Chondrocyte (in vitro differentiated cells): ENCODE results near the gene ARAP1. TPM values are rescaled to one million over a fixed set of nuclear protein-coding genes. Genes with fewer than 3 reads are reported as not detected.

Source experiments
- DNase-seq: peaks from one replicate; pipeline ENCODE4 v3.0.0; 2021; ENCODE audit warnings: mixed read lengths, low spot score
- H3K27ac Mint-ChIP-seq: one replicate; pipeline ENCODE4 v1.8.0; 2021; ENCODE audit warnings: mild to moderate bottlenecking, moderate library complexity, mixed read lengths; ENCODE audit not compliant: unreplicated experiment
- H3K27me3 Mint-ChIP-seq: 2 replicates; pipeline ENCODE4 v1.8.0; 2021; ENCODE audit warnings: low read depth, mixed read lengths
- H3K36me3 Mint-ChIP-seq: 2 replicates; pipeline ENCODE4 v1.8.0; 2021; ENCODE audit warnings: low read depth, mixed read lengths
- H3K4me1 Mint-ChIP-seq: 2 replicates; pipeline ENCODE4 v1.8.0; 2021; ENCODE audit warnings: low read depth, mild to moderate bottlenecking, mixed read lengths
- H3K4me3 Mint-ChIP-seq: one replicate; pipeline ENCODE4 v1.8.0; 2021; ENCODE audit warnings: mild to moderate bottlenecking, moderate library complexity, mixed read lengths; ENCODE audit not compliant: unreplicated experiment
- H3K9me3 Mint-ChIP-seq: 2 replicates; pipeline ENCODE4 v1.8.0; 2021; ENCODE audit warnings: low read depth, mixed read lengths
- CTCF ChIP-seq: fragments of 200-600 bp; sonication (generic); IDR thresholded peaks from 2 replicates; pipeline ENCODE4 v1.5.0; 2021; ENCODE audit warnings: antibody characterized with exemption, mild to moderate bottlenecking, moderate library complexity
- total RNA-seq: library from RNA; stranded (reverse); gene quantifications from 3 replicates; pipeline ENCODE4 v1.2.1, GENCODE V29; 2021

Gene ARAP1
- total RNA-seq, 1 donor from 2014 or later: 45.3 TPM

GRCh38 chr11:72740562-72741428, 11.4 kb downstream of the ARAP1 start:
- Mint-ChIP-seq H3K9me3 (no peaks in the 10 kb centered on the region), H3K4me1 (peaks cover 41% of the 10 kb centered on the region), H3K27me3 (no peaks in the 10 kb centered on the region), H3K27ac (no peak overlapping the region), H3K36me3 (no peaks in the 10 kb centered on the region), H3K4me3 (no peak overlapping the region)
- TF ChIP-seq CTCF: no peak
- no peak for DNase-seq

GRCh38 chr11:72740060-72740424, 12.2 kb downstream of the ARAP1 start:
- Mint-ChIP-seq H3K36me3 (no peaks in the 10 kb centered on the region), H3K4me3 (no peak overlapping the region), H3K9me3 (no peaks in the 10 kb centered on the region), H3K27ac (no peak overlapping the region), H3K4me1 (peaks cover 44% of the 10 kb centered on the region), H3K27me3 (no peaks in the 10 kb centered on the region)
- DNase-seq: no peak
- TF ChIP-seq CTCF: no peak

- DNase-seq: no peak
- Mint-ChIP-seq H3K4me3 (no peak overlapping the region), H3K36me3 (no peaks in the 10 kb centered on the region), H3K27ac (no peak overlapping the region), H3K4me1 (peaks cover 44% of the 10 kb centered on the region), H3K9me3 (no peaks in the 10 kb centered on the region), H3K27me3 (no peaks in the 10 kb centered on the region)
- TF ChIP-seq CTCF: no peak
These were observed 12.8 kb downstream of the ARAP1 start for GRCh38 chr11:72739240-72740059.

GRCh38 chr11:72738199-72739141, 13.7 kb downstream of the ARAP1 start:
- DNase-seq: no peak
- H3K27me3 Mint-ChIP-seq: no peaks in the 10 kb centered on the region
- no peak overlapping the region for H3K4me3 Mint-ChIP-seq
- peaks cover 38% of the 10 kb centered on the region for H3K4me1 Mint-ChIP-seq
- no peaks in the 10 kb centered on the region for H3K9me3 Mint-ChIP-seq
- no peaks in the 10 kb centered on the region for H3K36me3 Mint-ChIP-seq
- TF ChIP-seq CTCF: no peak
- H3K27ac Mint-ChIP-seq: no peak overlapping the region
